Endothelial cell of umbilical vein (primary cell): ENCODE results near the gene SLC25A13.

Experiments
- CTCF ChIP-seq, 2 donors: IDR thresholded peaks; 1 replicate in 1 of 2; 2 replicates in 1 of 2; pipeline ENCODE4 v1.5.1; 2011; ENCODE audit warnings: low read length in 2 of 2, mild to moderate bottlenecking in 2 of 2, moderate library complexity in 2 of 2, control low read depth in 1 of 2, inconsistent platforms in 1 of 2, low read depth in 1 of 2; ENCODE audit not compliant: insufficient read depth in 1 of 2; ENCODE audit errors: extremely low read depth in 1 of 2
- GATA2 ChIP-seq: IDR thresholded peaks from 2 replicates; pipeline ENCODE4 v1.7.0; 2011; ENCODE audit warnings: low read depth, mild to moderate bottlenecking, moderate library complexity, mixed read lengths, low read length; ENCODE audit not compliant: insufficient read length, insufficient read depth
- MAX ChIP-seq: IDR thresholded peaks from 2 replicates; pipeline ENCODE4 v1.6.1; 2011; ENCODE audit not compliant: insufficient read depth, insufficient read length
- MYC ChIP-seq: IDR thresholded peaks from one replicate; pipeline ENCODE4 v1.6.1; 2011; ENCODE audit warnings: mild to moderate bottlenecking, low read depth, low read length
- POLR2A ChIP-seq: IDR thresholded peaks from 2 replicates; pipeline ENCODE4 v1.6.1; 2012; ENCODE audit warnings: low read depth, mild to moderate bottlenecking, control low read depth, low read length
- POLR2AphosphoS5 ChIP-seq: IDR thresholded peaks from 2 replicates; pipeline ENCODE4 v1.6.1; 2012; ENCODE audit warnings: low read depth, mild to moderate bottlenecking, control low read depth, low read length, moderate library complexity; ENCODE audit not compliant: insufficient read depth

GRCh38 chr7:96188591-96188991 is 133.3 kb downstream of the SLC25A13 start:
- TF ChIP-seq CTCF (IDR thresholded peaks at IDR 0.05; ENCODE audit: extremely low read depth in 1 of 2, insufficient read depth in 1 of 2, low read depth in 1 of 2, low read length in 2 of 2): no peak
- no peak for TF ChIP-seq POLR2AphosphoS5
- no peak for TF ChIP-seq MAX
- no peak for TF ChIP-seq POLR2A
- TF ChIP-seq GATA2: no peak
- TF ChIP-seq MYC: no peak
